Endothelial cell of umbilical vein (primary cell): Measurements from ENCODE around the gene CH25H.
"Not testable (repeated sequence)": the region's sequence is repeated elsewhere in the genome, so short reads cannot be mapped to it uniquely, and the experiment has no call there.

Experiments used
- EZH2 ChIP-seq: IDR thresholded peaks from 2 replicates; pipeline ENCODE4 v1.6.1; 2012; ENCODE audit warnings: borderline replicate concordance, low read depth, mild to moderate bottlenecking, moderate library complexity, low read length, inconsistent platforms; ENCODE audit not compliant: severe bottlenecking
- POLR2A ChIP-seq: IDR thresholded peaks from 2 replicates; pipeline ENCODE4 v1.6.1; 2012; ENCODE audit warnings: low read depth, mild to moderate bottlenecking, control low read depth, low read length
- TF ChIP-seq, protein P1 (sequence below), 2 donors: IDR thresholded peaks; 1 replicate in 1 of 2; 2 replicates in 1 of 2; pipeline ENCODE4 v1.5.1; 2011; ENCODE audit warnings: low read length in 2 of 2, mild to moderate bottlenecking in 2 of 2, moderate library complexity in 2 of 2, control low read depth in 1 of 2, inconsistent platforms in 1 of 2, low read depth in 1 of 2; ENCODE audit not compliant: insufficient read depth in 1 of 2; ENCODE audit errors: extremely low read depth in 1 of 2

DNA sequence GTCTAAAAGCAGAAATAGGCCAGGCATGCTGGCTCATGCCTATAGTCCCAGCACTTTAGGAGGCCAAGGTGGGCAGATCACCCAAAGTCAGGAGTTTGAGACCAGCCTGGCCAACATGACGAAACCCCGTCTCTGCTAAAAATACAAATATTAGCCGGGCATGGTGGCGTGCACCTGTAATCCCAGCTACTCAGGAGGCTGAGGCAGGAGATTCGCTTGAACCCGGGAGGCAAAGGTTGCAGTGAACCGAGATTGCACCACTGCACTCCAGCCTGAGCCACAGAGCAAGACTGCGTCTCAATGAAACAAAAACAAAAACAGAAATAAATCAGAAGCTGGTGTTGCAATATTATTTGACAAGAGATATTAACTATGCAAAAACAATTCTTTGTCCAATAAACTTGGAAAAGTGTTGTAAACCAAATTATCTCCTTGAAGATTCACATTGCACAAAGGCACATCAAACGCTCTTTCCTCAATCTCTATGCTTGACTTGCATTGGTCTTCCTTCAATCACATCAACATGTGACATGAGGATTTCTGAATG is 38.7 kb downstream of the CH25H start:
- TF ChIP-seq, protein P1, sequence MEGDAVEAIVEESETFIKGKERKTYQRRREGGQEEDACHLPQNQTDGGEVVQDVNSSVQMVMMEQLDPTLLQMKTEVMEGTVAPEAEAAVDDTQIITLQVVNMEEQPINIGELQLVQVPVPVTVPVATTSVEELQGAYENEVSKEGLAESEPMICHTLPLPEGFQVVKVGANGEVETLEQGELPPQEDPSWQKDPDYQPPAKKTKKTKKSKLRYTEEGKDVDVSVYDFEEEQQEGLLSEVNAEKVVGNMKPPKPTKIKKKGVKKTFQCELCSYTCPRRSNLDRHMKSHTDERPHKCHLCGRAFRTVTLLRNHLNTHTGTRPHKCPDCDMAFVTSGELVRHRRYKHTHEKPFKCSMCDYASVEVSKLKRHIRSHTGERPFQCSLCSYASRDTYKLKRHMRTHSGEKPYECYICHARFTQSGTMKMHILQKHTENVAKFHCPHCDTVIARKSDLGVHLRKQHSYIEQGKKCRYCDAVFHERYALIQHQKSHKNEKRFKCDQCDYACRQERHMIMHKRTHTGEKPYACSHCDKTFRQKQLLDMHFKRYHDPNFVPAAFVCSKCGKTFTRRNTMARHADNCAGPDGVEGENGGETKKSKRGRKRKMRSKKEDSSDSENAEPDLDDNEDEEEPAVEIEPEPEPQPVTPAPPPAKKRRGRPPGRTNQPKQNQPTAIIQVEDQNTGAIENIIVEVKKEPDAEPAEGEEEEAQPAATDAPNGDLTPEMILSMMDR (IDR thresholded peaks at IDR 0.05; ENCODE audit: extremely low read depth in 1 of 2, insufficient read depth in 1 of 2, low read depth in 1 of 2, low read length in 2 of 2): not testable (repeated sequence)
- not testable (repeated sequence) for TF ChIP-seq EZH2, POLR2A
